ENCODE results near the gene CPOX.
"Not testable (repeated sequence)": the region's sequence is repeated elsewhere in the genome, so short reads cannot be mapped to it uniquely, and the experiment has no call there.

Gene CPOX

GRCh38 chr3:98560911-98561310 is 32.5 kb downstream of the CPOX start:
- no peak for DNase-seq

GRCh38 chr3:98559769-98560168 is 33.6 kb downstream of the CPOX start:
- DNase-seq: not testable (repeated sequence)

- DNase-seq: no peak
Measured at GRCh38 chr3:98558100-98558827, 35.1 kb downstream of the CPOX start.

GRCh38 chr3:98557324-98558010 is 35.9 kb downstream of the CPOX start:
- DNase-seq: peak; percentile 66

GRCh38 chr3:98556164-98557130 is 37.0 kb downstream of the CPOX start:
- peak; percentile 80 for DNase-seq

GRCh38 chr3:98555025-98555379 is 38.4 kb downstream of the CPOX start:
- DNase-seq: no peak

GRCh38 chr3:98554580-98554979 is 38.8 kb downstream of the CPOX start:
- no peak for DNase-seq

- no peak for DNase-seq
Measured at GRCh38 chr3:98553753-98554152, 39.7 kb downstream of the CPOX start.

GRCh38 chr3:98553021-98553563 is 40.3 kb downstream of the CPOX start:
- no peak for DNase-seq

GRCh38 chr3:98552232-98553020 is 41.0 kb downstream of the CPOX start:
- DNase-seq: no peak

GRCh38 chr3:98551754-98552153 is 41.7 kb downstream of the CPOX start:
- no peak for DNase-seq

GRCh38 chr3:98551236-98551635 is 42.2 kb downstream of the CPOX start:
- no peak for DNase-seq

GRCh38 chr3:98550833-98551232 is 42.6 kb downstream of the CPOX start:
- no peak for DNase-seq

- DNase-seq: no peak
Measured at GRCh38 chr3:98548544-98548943, 44.9 kb downstream of the CPOX start.

GRCh38 chr3:98545940-98546339 is 47.5 kb downstream of the CPOX start:
- no peak for DNase-seq

GRCh38 chr3:98542623-98543022 is 50.8 kb downstream of the CPOX start:
- no peak for DNase-seq

GRCh38 chr3:98541695-98542094 is 51.7 kb downstream of the CPOX start:
- no peak for DNase-seq

GRCh38 chr3:98540346-98540745 is 53.1 kb downstream of the CPOX start:
- DNase-seq: no peak

- no peak for DNase-seq
Measured at GRCh38 chr3:98536456-98537017, 56.9 kb downstream of the CPOX start.

GRCh38 chr3:98534734-98535133 is 58.7 kb downstream of the CPOX start:
- DNase-seq: no peak

- DNase-seq: no peak
Measured at GRCh38 chr3:98534168-98534567, 59.2 kb downstream of the CPOX start.
